CD14-positive monocyte (primary cell): ENCODE data around the gene CTNNA3. TPM values are rescaled to one million over a fixed set of nuclear protein-coding genes. Genes with fewer than 3 reads are reported as not detected.

Experiments used
- DNase-seq, 3 donors: peaks; one replicate each; pipeline ENCODE4 v3.0.0-alpha.2; 2011 to 2022
- H2AFZ ChIP-seq: 2 replicates; pipeline ENCODE4 v1.6.0; 2012; ENCODE audit warnings: mild to moderate bottlenecking, low read depth, low read length, inconsistent platforms; ENCODE audit not compliant: insufficient read depth, poor library complexity, severe bottlenecking
- H3K27ac ChIP-seq, 2 donors: 1 replicate in 1 of 2; 2 replicates in 1 of 2; pipeline ENCODE4 v1.5.1; 2012 to 2013; ENCODE audit warnings: low read length in 2 of 2, control low read depth in 1 of 2, inconsistent platforms in 1 of 2, low read depth in 1 of 2, mild to moderate bottlenecking in 1 of 2
- H3K27me3 ChIP-seq, 2 donors: one replicate each; pipeline versions ENCODE4 v1.6.0 to v1.6.1; 2011 to 2013; ENCODE audit warnings: low read length in 2 of 2; ENCODE audit not compliant: control insufficient read depth in 2 of 2, insufficient read depth in 2 of 2
- H3K36me3 ChIP-seq, 2 donors: replicated peaks in 1 of 2; 1 replicate in 1 of 2; 2 replicates in 1 of 2; pipeline versions ENCODE4 v1.5.1 to v1.6.1; 2012 to 2013; ENCODE audit warnings: low read length in 2 of 2, control low read depth in 1 of 2, inconsistent platforms in 1 of 2, mild to moderate bottlenecking in 1 of 2; ENCODE audit not compliant: insufficient read depth in 2 of 2, control insufficient read depth in 1 of 2
- H3K4me1 ChIP-seq, 2 donors: 1 replicate in 1 of 2; 2 replicates in 1 of 2; pipeline versions ENCODE4 v1.5.1 to v1.6.1; 2012 to 2013; ENCODE audit warnings: low read length in 2 of 2, control low read depth in 1 of 2, inconsistent platforms in 1 of 2, mild to moderate bottlenecking in 1 of 2, moderate library complexity in 1 of 2; ENCODE audit not compliant: insufficient read depth in 2 of 2, control insufficient read depth in 1 of 2
- H3K4me2 ChIP-seq: replicated peaks from 2 replicates; pipeline ENCODE3; 2012; ENCODE audit warnings: low read length, moderate library complexity, mild to moderate bottlenecking; ENCODE audit not compliant: poor library complexity, severe bottlenecking; ENCODE audit errors: extremely low read depth
- H3K4me3 ChIP-seq, 3 experiments: fragments of 200-600 bp in 1 of 3; sonication (generic) in 1 of 3; replicated peaks in 1 of 3; 1 replicate in 2 of 3; 2 replicates in 1 of 3; pipeline ENCODE4 v1.5.1; 2011 to 2013; ENCODE audit warnings: low read length in 3 of 3, mild to moderate bottlenecking in 3 of 3, control low read depth in 2 of 3, low read depth in 2 of 3, inconsistent platforms in 1 of 3, moderate library complexity in 1 of 3
- H3K79me2 ChIP-seq: 2 replicates; pipeline ENCODE4 v1.6.0; 2012; ENCODE audit warnings: mild to moderate bottlenecking, control low read depth, inconsistent platforms, low read length, moderate library complexity; ENCODE audit not compliant: insufficient read depth
- H3K9ac ChIP-seq: 2 replicates; pipeline ENCODE4 v1.6.0; 2017; ENCODE audit warnings: low read length, mild to moderate bottlenecking; ENCODE audit not compliant: insufficient read depth, poor library complexity, severe bottlenecking
- H3K9me3 ChIP-seq, 2 donors: replicated peaks in 1 of 2; 1 replicate in 1 of 2; 2 replicates in 1 of 2; pipeline versions ENCODE4 v1.5.1 to v1.6.1; 2012 to 2013; ENCODE audit warnings: low read length in 2 of 2, control low read depth in 1 of 2; ENCODE audit not compliant: control insufficient read depth in 1 of 2, insufficient read depth in 1 of 2
- H4K20me1 ChIP-seq: 2 replicates; pipeline ENCODE4 v1.6.0; 2012; ENCODE audit warnings: mild to moderate bottlenecking, low read length, control low read depth, moderate library complexity; ENCODE audit not compliant: insufficient read depth
- H3K27ac Mint-ChIP-seq, 7 donors: one replicate each; pipeline ENCODE4 v1.8.0; 2020; ENCODE audit warnings: mild to moderate bottlenecking in 7 of 7, mixed read lengths in 7 of 7, moderate library complexity in 6 of 7, inconsistent platforms in 2 of 7
- H3K27me3 Mint-ChIP-seq, 3 donors: one replicate each; pipeline ENCODE4 v1.8.0; 2021 to 2022; ENCODE audit warnings: low read depth in 3 of 3, mild to moderate bottlenecking in 3 of 3, mixed read lengths in 3 of 3, moderate library complexity in 3 of 3, inconsistent platforms in 1 of 3
- H3K36me3 Mint-ChIP-seq, 2 donors: one replicate each; pipeline ENCODE4 v1.8.0; 2020; ENCODE audit warnings: mixed read lengths in 2 of 2, inconsistent platforms in 1 of 2, mild to moderate bottlenecking in 1 of 2
- H3K4me1 Mint-ChIP-seq: one replicate; pipeline ENCODE4 v1.8.0; 2020; ENCODE audit warnings: mild to moderate bottlenecking, mixed read lengths
- H3K4me3 Mint-ChIP-seq, 2 donors: one replicate each; pipeline ENCODE4 v1.8.0; 2020; ENCODE audit warnings: mild to moderate bottlenecking in 2 of 2, mixed read lengths in 2 of 2, moderate library complexity in 1 of 2
- H3K9me3 Mint-ChIP-seq, 7 donors: one replicate each; pipeline ENCODE4 v1.8.0; 2020 to 2022; ENCODE audit warnings: mixed read lengths in 7 of 7, mild to moderate bottlenecking in 6 of 7, moderate library complexity in 6 of 7, inconsistent platforms in 2 of 7
- CTCF ChIP-seq: fragments of 200-600 bp; IDR thresholded peaks from one replicate; pipeline ENCODE4 v1.8.0; 2022; ENCODE audit warnings: antibody characterized with exemption, mild to moderate bottlenecking
- WGBS: methylation state at CpG from one replicate; pipeline ENCODE4 v1.1.5; 2013; ENCODE audit warnings: missing lambda C conversion rate; ENCODE audit not compliant: insufficient coverage; 5-methylcytosine and 5-hydroxymethylcytosine counted together
- intact Hi-C, 2 donors: fragments of 100-400 bp; cut with micrococcal nuclease; formaldehyde crosslinking; loops; one replicate each; pipeline versions ENCODE4 v1.15.0 to v1.15.1; 2023
- polyA plus RNA-seq, 3 donors: library from polyadenylated mRNA; depleted of rRNA in 1 of 3; unstranded in 2 of 3; stranded (reverse) in 1 of 3; fragments of 300-500 nt in 2 of 3; fragments of >200 nt in 1 of 3; fragmentation: Illumina TruSeq in 2 of 3; gene quantifications; 1 replicate in 2 of 3; 2 replicates in 1 of 3; pipeline ENCODE4 v1.2.3, GENCODE V29; 2012 to 2021

Gene CTNNA3
- polyA plus RNA-seq, 3 donors, result not detected

GRCh38 chr10:66799474-66799873, 896.5 kb downstream of the CTNNA3 start:
- no CpG with 5 or more reads among the region's 2 CpGs for WGBS
- no peak overlapping the region for H3K27ac Mint-ChIP-seq
- Histone ChIP-seq H3K4me2 (no peak overlapping the region), H2AFZ (no peak overlapping the region), H4K20me1 (no peaks in the 10 kb centered on the region), H3K27ac (no peak overlapping the region), H3K9ac (no peak overlapping the region), H3K4me3 (no peak overlapping the region), H3K9me3 (no peaks in the 10 kb centered on the region), H3K79me2 (no peaks in the 10 kb centered on the region), H3K36me3 (no peaks in the 10 kb centered on the region), H3K4me1 (no peaks in the 10 kb centered on the region), H3K27me3 (no peaks in the 10 kb centered on the region)
- no peaks in the 10 kb centered on the region for H3K4me1 Mint-ChIP-seq
- no peaks in the 10 kb centered on the region for H3K36me3 Mint-ChIP-seq
- DNase-seq, result no peak
- H3K4me3 Mint-ChIP-seq, result no peak overlapping the region
- intact Hi-C loops, result no loop called here
- H3K27me3 Mint-ChIP-seq, result no peaks in the 10 kb centered on the region
- peaks cover 0 to 4% (median 0%) of the 10 kb centered on the region in 7 donors for H3K9me3 Mint-ChIP-seq
- no peak for TF ChIP-seq CTCF

DNA sequence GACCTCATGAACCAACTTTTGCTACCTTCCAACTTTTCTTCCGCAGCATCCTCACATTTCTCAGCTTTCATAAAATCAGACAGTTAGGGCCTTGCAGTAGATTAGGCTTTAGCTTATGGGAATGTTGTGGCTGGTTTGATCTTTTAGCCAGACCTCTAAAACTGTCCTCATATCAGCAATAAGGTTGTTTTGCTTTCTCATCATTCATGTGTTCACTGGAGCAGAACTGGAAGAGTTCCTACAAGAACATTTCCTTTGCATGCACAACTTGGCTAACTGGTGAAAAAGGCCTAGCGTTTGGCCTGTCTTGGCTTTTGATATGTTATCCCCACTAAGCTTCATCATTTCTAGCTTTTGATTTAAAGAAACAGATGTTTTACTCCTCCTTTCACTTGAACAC, 900.1 kb downstream of the CTNNA3 start:
- Histone ChIP-seq H3K4me2 (no peak overlapping the region), H3K9me3 (no peaks in the 10 kb centered on the region), H3K79me2 (no peaks in the 10 kb centered on the region), H3K27me3 (no peaks in the 10 kb centered on the region), H3K27ac (no peak overlapping the region), H3K9ac (no peak overlapping the region), H3K4me1 (no peaks in the 10 kb centered on the region), H4K20me1 (no peaks in the 10 kb centered on the region), H3K36me3 (no peaks in the 10 kb centered on the region), H3K4me3 (no peak overlapping the region), H2AFZ (no peak overlapping the region)
- Mint-ChIP-seq H3K36me3 (no peaks in the 10 kb centered on the region), H3K4me1 (no peaks in the 10 kb centered on the region), H3K27me3 (no peaks in the 10 kb centered on the region), H3K27ac (no peak overlapping the region), H3K9me3 (peaks cover 0 to 2% (median 0%) of the 10 kb centered on the region in 7 donors), H3K4me3 (no peak overlapping the region)
- WGBS, result 100% methylated on average over 1 of the region's 2 CpGs
- DNase-seq, result no peak
- intact Hi-C loops, result no loop called here
- TF ChIP-seq CTCF, result no peak
